HepG2 (cell line): ENCODE measurements around the gene HMGN4. TPM values are rescaled to one million over a fixed set of nuclear protein-coding genes. Genes with fewer than 3 reads are reported as not detected.
A peak's percentile ranks its signal among the peaks of the same experiment; 100 is the strongest.

Experiments
- ARNT2 ChIP-seq: sonication (generic); formaldehyde crosslinking; IDR thresholded peaks from 2 replicates; pipeline ENCODE4 v1.8.0; 2022; ENCODE audit warnings: mild to moderate bottlenecking, low read depth, missing genetic modification reagents, moderate library complexity
- ARNTL ChIP-seq: sonication (generic); formaldehyde crosslinking; IDR thresholded peaks from 2 replicates; pipeline ENCODE4 v1.4.0; 2020; ENCODE audit warnings: mild to moderate bottlenecking, missing genetic modification reagents
- ATF1 ChIP-seq: IDR thresholded peaks from 2 replicates; pipeline ENCODE4 v1.6.1; 2016; ENCODE audit warnings: mild to moderate bottlenecking, control low read depth
- BCL3 ChIP-seq: sonication (generic); formaldehyde crosslinking; IDR thresholded peaks from 2 replicates; pipeline ENCODE4 v1.5.1; 2020; ENCODE audit warnings: mild to moderate bottlenecking, missing genetic modification reagents, moderate library complexity
- CBX5 ChIP-seq: sonication (generic); formaldehyde crosslinking; IDR thresholded peaks from 2 replicates; pipeline ENCODE4 v1.4.0; 2020; ENCODE audit warnings: missing genetic modification reagents, borderline replicate concordance
- GTF3A ChIP-seq: sonication (generic); formaldehyde crosslinking; conservative IDR thresholded peaks from 2 replicates; pipeline ENCODE4 v1.4.0; 2020; ENCODE audit warnings: mild to moderate bottlenecking, missing genetic modification reagents
- HDAC1 ChIP-seq: sonication (generic); formaldehyde crosslinking; IDR thresholded peaks from 2 replicates; pipeline ENCODE4 v1.5.1; 2020; ENCODE audit warnings: mild to moderate bottlenecking, missing genetic modification reagents
- PLRG1 ChIP-seq: fragments of 450-650 bp; conservative IDR thresholded peaks from 2 replicates; pipeline ENCODE4 v1.6.1; 2016
- TEAD3 ChIP-seq: optimal IDR thresholded peaks from 2 replicates; pipeline ENCODE3; 2016; ENCODE audit warnings: borderline replicate concordance
- ZFX ChIP-seq: sonication (generic); formaldehyde crosslinking; IDR thresholded peaks from 2 replicates; pipeline ENCODE4 v1.4.0; 2020; ENCODE audit warnings: mild to moderate bottlenecking, low read depth, missing genetic modification reagents, moderate library complexity
- ZNF598 ChIP-seq: sonication (generic); formaldehyde crosslinking; IDR thresholded peaks from 2 replicates; pipeline ENCODE4 v1.5.1; 2020; ENCODE audit warnings: mild to moderate bottlenecking, missing genetic modification reagents, borderline replicate concordance
- ZNF713 ChIP-seq: sonication (generic); formaldehyde crosslinking; IDR thresholded peaks from 2 replicates; pipeline ENCODE4 v1.4.0; 2020; ENCODE audit warnings: mild to moderate bottlenecking, missing genetic modification reagents
- ZSCAN21 ChIP-seq: sonication (generic); formaldehyde crosslinking; IDR thresholded peaks from 2 replicates; pipeline ENCODE4 v1.8.0; 2022; ENCODE audit warnings: mild to moderate bottlenecking, missing genetic modification reagents, moderate library complexity, borderline replicate concordance
- polyA plus RNA-seq, 8 experiments: library from polyadenylated mRNA; depleted of rRNA in 3 of 8; stranded (reverse) in 7 of 8; unstranded in 1 of 8; fragments of >200 nt; fragmentation: Illumina TruSeq in 4 of 8; extraction: Trizol in 4 of 8; gene quantifications; 2 replicates each; pipeline versions ENCODE4 v1.2.1 to v1.2.3, GENCODE V29; 2011 to 2016; ENCODE audit warnings: low read depth in 4 of 8, missing spikeins in 1 of 8, mixed read lengths in 1 of 8; ENCODE audit not compliant: insufficient read depth in 1 of 8
- total RNA-seq, 5 experiments: library from RNA; depleted of rRNA; stranded (reverse); fragments of >200 nt; fragmentation: Illumina TruSeq; extraction: Trizol; gene quantifications; 2 replicates each; pipeline ENCODE4 v1.2.3, GENCODE V29; 2016; ENCODE audit warnings: low read depth in 1 of 5
- TF ChIP-seq, protein P1 (sequence below): sonication (generic); formaldehyde crosslinking; IDR thresholded peaks from 2 replicates; pipeline ENCODE4 v1.4.0; 2020; ENCODE audit warnings: mild to moderate bottlenecking, low read depth, missing genetic modification reagents
- TF ChIP-seq, protein P2 (sequence below): sonication (generic); formaldehyde crosslinking; IDR thresholded peaks from 2 replicates; pipeline ENCODE4 v1.8.0; 2022; ENCODE audit warnings: mild to moderate bottlenecking, missing genetic modification reagents, moderate library complexity
- TF ChIP-seq, protein P3 (sequence below): sonication (generic); formaldehyde crosslinking; IDR thresholded peaks from 2 replicates; pipeline ENCODE4; 2020; ENCODE audit warnings: missing genetic modification reagents, mild to moderate bottlenecking, borderline replicate concordance
- TF ChIP-seq, protein P4 (sequence below): sonication (generic); formaldehyde crosslinking; IDR thresholded peaks from 2 replicates; pipeline ENCODE4 v1.4.0; 2020; ENCODE audit warnings: missing genetic modification reagents

HMGN4 gene
- total and polyA plus RNA-seq, 2 of the 13 experiments (the other 11 are each of a cell fraction or from before 2014, with no cell fraction given): 39.9 to 52.1 TPM

DNA sequence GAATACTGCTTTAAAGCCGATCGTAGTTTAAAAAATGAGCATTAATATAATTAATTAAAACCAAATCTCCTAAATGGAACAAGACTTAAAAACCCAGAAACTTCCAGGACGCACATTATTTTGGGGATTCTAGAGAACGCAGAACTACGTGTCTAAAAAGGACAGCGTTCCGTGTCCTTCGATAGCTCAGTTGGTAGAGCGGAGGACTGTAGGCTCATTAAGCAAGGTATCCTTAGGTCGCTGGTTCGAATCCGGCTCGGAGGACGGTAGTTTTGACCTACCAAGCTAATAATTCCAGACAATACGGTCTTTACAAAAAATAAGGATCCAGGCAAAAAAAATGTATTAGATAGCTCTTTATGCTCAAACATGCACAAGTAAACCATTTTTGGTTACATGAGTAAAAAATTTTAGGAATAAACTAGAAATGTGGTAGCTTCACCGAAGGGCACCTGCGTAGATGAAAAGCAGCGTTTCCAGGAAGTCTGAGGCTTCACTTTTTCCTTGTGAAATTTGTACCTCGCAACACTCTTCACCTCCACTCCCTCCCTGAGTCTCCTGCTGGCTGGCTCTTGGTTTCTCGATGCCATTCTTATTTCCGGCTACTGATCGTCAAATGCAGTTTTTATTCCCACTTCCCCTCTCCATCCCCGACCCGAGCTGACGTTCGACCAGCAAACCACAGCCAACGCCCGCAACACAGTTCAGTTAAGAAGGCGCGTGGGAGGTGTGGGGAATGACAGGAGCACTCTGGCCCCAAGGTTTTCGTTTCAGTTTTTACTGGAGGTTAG is 39.0 kb downstream of the HMGN4 start (continued):
- TF ChIP-seq, protein P1, sequence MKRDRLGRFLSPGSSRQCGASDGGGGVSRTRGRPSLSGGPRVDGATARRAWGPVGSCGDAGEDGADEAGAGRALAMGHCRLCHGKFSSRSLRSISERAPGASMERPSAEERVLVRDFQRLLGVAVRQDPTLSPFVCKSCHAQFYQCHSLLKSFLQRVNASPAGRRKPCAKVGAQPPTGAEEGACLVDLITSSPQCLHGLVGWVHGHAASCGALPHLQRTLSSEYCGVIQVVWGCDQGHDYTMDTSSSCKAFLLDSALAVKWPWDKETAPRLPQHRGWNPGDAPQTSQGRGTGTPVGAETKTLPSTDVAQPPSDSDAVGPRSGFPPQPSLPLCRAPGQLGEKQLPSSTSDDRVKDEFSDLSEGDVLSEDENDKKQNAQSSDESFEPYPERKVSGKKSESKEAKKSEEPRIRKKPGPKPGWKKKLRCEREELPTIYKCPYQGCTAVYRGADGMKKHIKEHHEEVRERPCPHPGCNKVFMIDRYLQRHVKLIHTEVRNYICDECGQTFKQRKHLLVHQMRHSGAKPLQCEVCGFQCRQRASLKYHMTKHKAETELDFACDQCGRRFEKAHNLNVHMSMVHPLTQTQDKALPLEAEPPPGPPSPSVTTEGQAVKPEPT (CRISPR knock-in tag): no peak
- no peak for TF ChIP-seq ARNT2 (CRISPR knock-in tag)
- peak; percentile 60 for TF ChIP-seq TEAD3 (CRISPR knock-in tag)
- no peak for TF ChIP-seq CBX5 (CRISPR knock-in tag)
- TF ChIP-seq HDAC1 (CRISPR knock-in tag): no peak
- TF ChIP-seq ZNF598 (CRISPR knock-in tag): 0 out of 2 replicates have a peak, but pooled peaks have one; percentile 46
- no peak for TF ChIP-seq GTF3A (CRISPR knock-in tag)
- TF ChIP-seq, protein P2, sequence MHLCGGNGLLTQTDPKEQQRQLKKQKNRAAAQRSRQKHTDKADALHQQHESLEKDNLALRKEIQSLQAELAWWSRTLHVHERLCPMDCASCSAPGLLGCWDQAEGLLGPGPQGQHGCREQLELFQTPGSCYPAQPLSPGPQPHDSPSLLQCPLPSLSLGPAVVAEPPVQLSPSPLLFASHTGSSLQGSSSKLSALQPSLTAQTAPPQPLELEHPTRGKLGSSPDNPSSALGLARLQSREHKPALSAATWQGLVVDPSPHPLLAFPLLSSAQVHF: no peak
- TF ChIP-seq BCL3 (CRISPR knock-in tag): no peak
- TF ChIP-seq ZSCAN21 (CRISPR knock-in tag): no peak
- TF ChIP-seq PLRG1: no peak
- no peak for TF ChIP-seq ZNF713
- TF ChIP-seq ARNTL: no peak
- TF ChIP-seq, protein P3, sequence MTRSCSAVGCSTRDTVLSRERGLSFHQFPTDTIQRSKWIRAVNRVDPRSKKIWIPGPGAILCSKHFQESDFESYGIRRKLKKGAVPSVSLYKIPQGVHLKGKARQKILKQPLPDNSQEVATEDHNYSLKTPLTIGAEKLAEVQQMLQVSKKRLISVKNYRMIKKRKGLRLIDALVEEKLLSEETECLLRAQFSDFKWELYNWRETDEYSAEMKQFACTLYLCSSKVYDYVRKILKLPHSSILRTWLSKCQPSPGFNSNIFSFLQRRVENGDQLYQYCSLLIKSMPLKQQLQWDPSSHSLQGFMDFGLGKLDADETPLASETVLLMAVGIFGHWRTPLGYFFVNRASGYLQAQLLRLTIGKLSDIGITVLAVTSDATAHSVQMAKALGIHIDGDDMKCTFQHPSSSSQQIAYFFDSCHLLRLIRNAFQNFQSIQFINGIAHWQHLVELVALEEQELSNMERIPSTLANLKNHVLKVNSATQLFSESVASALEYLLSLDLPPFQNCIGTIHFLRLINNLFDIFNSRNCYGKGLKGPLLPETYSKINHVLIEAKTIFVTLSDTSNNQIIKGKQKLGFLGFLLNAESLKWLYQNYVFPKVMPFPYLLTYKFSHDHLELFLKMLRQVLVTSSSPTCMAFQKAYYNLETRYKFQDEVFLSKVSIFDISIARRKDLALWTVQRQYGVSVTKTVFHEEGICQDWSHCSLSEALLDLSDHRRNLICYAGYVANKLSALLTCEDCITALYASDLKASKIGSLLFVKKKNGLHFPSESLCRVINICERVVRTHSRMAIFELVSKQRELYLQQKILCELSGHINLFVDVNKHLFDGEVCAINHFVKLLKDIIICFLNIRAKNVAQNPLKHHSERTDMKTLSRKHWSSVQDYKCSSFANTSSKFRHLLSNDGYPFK: no peak
- TF ChIP-seq ZFX: no peak
- TF ChIP-seq, protein P4, sequence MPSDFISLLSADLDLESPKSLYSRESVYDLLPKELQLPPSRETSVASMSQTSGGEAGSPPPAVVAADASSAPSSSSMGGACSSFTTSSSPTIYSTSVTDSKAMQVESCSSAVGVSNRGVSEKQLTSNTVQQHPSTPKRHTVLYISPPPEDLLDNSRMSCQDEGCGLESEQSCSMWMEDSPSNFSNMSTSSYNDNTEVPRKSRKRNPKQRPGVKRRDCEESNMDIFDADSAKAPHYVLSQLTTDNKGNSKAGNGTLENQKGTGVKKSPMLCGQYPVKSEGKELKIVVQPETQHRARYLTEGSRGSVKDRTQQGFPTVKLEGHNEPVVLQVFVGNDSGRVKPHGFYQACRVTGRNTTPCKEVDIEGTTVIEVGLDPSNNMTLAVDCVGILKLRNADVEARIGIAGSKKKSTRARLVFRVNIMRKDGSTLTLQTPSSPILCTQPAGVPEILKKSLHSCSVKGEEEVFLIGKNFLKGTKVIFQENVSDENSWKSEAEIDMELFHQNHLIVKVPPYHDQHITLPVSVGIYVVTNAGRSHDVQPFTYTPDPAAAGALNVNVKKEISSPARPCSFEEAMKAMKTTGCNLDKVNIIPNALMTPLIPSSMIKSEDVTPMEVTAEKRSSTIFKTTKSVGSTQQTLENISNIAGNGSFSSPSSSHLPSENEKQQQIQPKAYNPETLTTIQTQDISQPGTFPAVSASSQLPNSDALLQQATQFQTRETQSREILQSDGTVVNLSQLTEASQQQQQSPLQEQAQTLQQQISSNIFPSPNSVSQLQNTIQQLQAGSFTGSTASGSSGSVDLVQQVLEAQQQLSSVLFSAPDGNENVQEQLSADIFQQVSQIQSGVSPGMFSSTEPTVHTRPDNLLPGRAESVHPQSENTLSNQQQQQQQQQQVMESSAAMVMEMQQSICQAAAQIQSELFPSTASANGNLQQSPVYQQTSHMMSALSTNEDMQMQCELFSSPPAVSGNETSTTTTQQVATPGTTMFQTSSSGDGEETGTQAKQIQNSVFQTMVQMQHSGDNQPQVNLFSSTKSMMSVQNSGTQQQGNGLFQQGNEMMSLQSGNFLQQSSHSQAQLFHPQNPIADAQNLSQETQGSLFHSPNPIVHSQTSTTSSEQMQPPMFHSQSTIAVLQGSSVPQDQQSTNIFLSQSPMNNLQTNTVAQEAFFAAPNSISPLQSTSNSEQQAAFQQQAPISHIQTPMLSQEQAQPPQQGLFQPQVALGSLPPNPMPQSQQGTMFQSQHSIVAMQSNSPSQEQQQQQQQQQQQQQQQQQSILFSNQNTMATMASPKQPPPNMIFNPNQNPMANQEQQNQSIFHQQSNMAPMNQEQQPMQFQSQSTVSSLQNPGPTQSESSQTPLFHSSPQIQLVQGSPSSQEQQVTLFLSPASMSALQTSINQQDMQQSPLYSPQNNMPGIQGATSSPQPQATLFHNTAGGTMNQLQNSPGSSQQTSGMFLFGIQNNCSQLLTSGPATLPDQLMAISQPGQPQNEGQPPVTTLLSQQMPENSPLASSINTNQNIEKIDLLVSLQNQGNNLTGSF (CRISPR knock-in tag): no peak
- TF ChIP-seq ATF1 (CRISPR knock-in tag): no peak; the same call in 1 of the 2 replicates
